Right renal pelvis (tissue), 4 donors: ENCODE data around the gene TSC22D1. TPM values are rescaled to one million over a fixed set of nuclear protein-coding genes. Genes with fewer than 3 reads are reported as not detected.

ENCODE experiments used
- DNase-seq, 4 donors: peaks; one replicate each; pipeline ENCODE4 v3.0.0-alpha.2; 2013; ENCODE audit warnings: low read depth in 4 of 4, low spot score in 3 of 4, missing footprints in 1 of 4
- polyA plus RNA-seq, 4 donors: library from polyadenylated mRNA; unstranded; fragments of 120-200 nt; gene quantifications; one replicate each; pipeline ENCODE4 v1.2.1, GENCODE V29; 2013; ENCODE audit not compliant: insufficient read length in 4 of 4

TSC22D1 gene
- polyA plus RNA-seq, 4 donors: 253 to 271 (median 260) TPM

DNA sequence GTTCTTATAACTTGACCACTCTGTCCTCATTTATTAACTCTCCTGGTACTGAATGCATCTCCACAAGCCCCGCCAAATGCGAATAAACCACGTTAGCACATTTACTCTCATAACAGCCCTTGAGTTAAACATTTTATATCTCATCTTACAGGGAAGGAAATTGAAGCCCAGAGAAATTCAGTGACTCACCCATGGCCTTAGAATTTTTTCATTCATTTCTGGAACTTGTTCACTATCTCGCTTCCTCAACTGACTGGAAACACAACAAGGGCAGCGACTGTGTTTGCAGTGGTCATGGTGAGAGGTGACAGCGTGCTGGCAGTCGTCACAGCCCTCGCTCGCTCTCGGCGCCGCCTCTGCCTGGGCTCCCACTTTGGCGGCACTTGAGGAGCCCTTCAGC, 163.0 kb downstream of the TSC22D1 start:
- no peak for DNase-seq

DNA sequence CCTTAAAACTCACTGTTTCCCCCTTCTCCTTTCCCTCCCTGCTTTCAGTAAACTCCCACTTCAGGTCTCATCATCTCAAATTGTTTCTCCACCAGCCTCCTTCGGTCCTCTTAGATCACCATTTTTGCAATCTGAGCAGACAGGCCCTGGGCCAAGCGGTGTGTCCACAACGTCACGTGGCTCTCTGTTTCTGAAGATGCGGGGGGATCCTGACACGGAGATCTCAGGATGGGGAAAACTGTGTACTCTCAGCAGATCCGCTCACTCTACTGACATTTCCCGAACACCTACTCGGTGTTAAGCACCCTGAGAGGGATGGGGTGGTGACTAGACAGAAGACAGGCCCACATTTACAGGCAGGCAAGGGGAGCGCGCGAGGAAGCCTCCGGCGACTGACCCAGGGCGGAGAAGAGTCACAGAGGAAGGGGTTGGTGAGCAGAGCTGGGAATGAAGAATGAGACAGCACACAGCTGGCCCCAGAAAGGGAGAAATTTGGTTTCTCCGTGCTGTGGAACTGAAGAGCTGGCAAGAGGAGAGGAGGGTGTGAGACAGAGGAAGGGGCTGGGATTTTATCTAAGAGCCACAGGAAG, 163.7 kb downstream of the TSC22D1 start:
- DNase-seq: no peak

DNA sequence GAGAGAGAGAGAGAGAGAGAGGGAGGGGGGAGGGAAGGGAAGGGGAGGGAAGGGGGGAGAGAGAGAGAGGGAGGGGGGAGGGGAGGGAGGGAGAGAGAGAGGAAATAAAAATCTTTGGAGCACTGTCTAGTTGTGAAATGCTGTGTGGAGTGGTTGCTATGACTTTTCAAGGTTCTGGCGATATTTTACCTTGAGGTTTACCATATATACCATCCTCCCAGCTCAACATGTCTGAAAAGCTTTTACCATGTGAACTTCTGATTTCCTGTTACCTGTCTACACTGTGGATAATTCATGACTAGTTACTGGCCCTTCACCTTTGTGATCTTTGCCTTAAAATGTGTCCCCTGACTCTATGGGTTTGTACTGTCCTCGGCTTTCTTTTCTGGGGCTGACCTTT, 164.3 kb downstream of the TSC22D1 start:
- DNase-seq: no peak

DNA sequence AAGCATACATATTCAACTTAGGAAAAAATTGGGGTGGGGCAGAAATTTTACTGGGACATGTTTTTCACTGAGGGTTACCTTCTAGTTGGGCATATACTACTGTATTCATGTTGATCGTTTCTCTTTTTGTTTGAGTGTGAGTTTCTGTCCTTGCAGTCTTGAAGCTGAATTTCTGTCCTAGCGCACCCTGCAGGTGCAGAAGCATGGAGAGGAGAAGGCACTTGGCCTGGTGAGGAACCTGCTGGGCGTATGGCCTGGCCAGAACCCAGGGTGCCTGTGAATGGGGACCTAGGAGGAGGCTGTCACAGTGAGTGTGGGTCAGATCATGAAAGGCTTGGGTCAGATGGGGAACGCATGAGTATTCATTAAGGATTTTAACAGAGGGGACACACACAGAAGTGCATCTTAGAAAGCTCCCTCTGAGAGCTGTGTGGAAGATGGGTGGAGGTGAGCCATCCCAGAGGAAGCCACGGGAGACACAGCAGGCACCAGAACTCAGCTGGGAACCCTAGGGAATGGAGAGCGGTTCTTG, 165.7 kb downstream of the TSC22D1 start:
- no peak for DNase-seq

DNA sequence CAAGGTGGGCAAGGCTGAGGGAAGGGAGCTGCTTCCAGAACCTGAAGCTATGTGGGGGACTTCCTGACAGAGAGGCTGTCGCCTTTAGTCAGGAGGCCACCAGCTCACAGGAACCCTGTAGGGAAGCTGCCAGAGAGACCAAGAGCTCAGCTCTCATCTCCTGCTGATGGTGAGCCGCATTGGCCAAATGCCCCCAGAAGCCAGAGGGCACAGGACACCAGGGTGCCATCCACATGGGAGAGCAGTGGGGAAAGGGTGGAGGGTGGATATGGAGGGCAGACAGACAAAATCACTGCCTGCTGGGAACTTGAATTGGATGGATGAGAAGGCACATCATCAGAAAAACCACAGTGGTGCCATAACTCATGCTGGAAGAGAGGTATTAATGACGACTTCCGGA, 166.5 kb downstream of the TSC22D1 start:
- no peak for DNase-seq

DNA sequence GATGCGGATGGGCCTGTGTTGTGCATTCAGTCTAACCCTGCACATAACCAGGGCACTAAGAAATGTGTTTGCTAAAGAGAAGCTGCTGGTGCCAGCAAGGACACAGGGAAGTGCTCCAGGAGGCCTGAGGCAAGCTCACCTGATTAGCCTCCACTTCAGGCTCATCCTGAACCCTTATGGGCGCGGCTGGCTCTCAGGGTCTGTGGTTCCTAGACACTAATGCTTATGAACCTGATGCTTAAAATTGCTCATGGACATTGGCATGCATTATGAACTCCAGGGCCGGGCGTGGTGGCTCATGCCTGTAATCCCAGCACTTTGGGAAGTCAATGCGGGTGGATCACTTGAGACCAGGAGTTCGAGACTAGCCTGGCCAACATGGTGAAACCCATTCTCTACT, 168.2 kb downstream of the TSC22D1 start:
- DNase-seq: no peak

DNA sequence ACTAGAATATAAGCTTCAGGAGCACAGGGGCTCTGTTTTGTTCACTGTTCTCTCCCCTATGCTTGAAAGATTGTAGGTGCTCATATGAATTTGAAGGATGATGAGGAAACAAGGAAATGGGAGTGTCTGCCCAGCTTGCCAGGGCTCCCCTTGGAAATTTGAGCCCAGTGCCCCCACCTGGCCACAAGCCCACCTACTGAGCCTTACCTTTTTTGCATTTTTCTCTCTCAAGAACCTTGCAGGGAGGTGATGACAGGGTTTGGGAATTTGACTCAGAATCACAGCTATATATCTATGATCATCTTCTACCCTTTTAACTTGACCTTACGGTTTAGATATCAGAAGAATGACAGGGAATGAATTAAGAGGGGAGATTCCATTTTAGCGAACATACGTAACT, 168.8 kb downstream of the TSC22D1 start:
- DNase-seq: no peak

DNA sequence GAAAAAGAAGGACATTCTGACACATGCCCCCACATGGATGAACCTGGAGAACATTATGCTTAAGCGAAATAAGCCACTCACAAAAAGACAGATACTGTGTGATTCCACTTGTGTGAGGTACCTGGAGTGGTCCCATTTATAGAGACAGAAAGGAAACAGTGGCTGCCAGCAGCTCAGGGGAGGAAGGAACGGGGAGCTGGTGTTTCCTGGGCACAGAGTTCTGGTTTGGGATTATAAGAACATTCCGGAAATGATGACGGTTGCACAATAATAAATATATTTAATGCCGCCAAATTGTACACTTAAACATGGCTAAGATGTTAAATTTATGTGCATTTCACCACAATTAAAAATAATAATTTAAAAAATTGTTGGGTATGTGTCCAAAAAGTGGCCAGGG, 169.5 kb downstream of the TSC22D1 start:
- DNase-seq: no peak

DNA sequence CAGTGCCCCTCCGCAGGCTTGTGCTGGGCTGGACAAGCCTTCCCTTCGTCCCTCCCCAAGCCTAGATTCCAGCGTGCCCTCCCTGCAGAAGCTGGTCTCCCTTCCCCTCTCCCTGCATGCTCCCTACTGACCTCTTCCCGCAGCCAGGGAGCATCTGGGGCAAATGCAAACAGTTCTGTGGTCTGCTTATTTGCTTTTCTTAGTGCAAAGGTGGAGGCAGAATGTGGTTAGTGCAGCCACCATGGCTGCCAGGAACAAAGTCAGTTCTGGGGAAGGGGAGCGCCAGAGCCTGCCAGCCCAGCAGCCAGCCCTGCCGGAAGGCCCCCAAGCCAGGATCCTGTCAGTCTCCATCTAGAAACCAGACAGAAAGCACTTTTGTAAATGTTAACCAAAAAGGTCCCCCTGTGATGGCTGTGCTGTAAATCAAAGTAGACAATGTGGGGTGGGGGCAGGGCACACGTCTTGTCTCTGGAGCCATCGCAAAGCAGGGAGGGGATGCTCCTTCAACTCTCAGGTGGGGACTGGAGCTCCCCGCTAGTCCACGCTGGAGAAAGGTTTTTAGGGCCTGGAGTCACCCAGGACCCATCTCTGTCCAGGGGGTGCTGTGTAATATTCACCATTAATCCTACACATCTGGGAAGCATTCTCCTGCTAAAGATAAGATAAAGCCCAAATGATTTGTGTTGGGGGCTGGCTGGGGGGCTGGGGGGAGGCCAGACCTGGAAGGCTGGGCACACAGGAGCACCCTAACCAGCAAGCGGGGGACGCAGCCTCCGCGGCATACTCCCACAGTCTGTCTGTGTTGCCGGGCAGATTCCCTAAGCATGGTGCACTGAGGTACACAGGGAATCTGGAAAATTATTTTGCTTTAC, 171.6 kb downstream of the TSC22D1 start:
- DNase-seq: no peak

DNA sequence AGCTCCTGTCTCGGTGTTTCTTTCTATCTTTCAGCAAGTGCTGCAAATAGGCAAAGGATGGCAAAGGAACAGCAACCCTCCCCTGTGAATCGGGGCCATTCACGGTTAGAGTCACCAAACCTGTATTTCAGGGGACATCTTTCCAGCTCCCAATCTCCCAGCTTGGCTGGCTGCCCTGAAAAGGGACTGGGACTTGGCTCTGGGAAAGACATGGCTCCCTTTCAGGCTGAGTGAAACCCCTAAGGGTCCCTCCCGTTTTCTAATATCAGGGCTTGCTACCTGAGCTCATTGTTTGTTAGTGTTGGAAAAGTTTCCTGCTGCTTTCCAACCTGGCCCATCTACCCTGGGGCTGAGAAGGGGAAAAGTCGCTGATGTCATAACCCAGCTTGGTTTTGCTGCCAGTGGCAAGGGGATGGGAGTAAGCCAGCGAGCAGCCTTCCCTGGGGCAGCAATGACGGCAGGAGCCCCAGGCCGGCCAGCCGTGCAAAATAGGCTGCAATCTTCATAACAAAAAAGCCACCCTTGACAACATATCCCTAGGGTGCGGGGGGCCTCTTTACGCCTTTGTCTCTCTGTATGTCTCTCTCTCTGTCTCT, 172.6 kb downstream of the TSC22D1 start:
- no peak for DNase-seq

DNA sequence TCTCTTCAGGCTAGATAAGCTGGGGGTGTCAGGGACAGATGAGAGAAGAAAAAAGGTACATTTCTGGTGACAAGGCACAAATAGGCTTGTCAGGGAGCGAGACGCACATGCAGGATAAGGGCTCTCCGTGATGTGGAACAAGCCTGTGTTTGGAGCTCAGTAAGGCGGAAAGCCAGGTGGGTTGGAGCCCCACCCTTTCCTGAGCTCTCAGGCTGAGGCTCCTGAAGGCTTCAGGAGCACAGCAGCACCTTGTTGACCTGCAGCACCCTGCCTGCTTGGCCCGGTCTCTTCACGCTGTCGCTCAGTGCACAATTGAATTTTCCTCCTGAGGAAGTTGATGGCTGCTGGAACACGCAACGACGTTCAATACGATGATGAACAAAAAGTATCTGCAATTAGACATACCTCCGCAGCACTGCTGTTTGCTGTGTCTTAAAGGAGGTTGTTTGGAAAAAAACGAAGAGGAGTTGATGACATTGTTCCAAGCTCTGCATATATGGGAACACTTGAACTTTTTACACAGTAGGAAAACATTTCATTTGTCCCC, 173.2 kb downstream of the TSC22D1 start:
- no peak for DNase-seq

DNA sequence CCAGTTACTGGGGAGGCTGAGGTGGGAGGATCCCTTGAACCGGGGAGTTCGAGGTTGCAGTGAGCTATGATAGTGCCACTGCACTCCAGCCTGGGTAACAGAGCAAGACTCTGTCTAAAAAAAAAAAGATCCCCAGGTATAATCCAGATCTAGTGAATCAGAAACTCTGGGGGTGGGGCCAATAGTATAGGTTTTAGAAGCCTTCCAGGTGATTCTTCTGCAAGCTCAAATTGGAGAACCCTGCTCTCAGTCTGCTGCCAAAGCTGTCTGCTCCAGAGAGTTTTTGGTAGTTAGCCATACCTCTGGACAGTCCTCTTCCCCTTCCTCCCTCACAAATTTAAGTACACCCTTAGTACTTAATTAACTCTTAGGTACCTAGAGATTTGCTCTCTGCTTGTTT, 174.6 kb downstream of the TSC22D1 start:
- no peak for DNase-seq

DNA sequence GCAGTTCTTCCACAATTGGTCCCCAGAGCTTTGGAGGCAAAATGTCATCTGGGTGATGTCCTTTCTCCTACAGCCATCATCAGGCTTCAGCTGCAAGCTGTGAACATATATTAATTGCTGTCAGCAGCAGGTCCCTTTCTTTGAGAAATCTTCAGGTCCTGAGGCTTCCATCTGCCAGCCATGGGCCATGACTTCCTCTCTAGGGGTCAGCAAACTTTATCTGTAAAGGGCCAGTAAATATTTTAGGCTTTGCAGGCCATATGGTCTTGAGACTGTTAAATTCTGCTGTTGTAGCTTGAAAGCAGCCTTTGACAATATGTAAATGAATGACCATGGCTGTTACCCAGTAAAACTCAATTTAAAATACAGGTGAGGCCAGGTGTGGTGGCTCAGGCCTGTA, 175.4 kb downstream of the TSC22D1 start:
- no peak for DNase-seq

DNA sequence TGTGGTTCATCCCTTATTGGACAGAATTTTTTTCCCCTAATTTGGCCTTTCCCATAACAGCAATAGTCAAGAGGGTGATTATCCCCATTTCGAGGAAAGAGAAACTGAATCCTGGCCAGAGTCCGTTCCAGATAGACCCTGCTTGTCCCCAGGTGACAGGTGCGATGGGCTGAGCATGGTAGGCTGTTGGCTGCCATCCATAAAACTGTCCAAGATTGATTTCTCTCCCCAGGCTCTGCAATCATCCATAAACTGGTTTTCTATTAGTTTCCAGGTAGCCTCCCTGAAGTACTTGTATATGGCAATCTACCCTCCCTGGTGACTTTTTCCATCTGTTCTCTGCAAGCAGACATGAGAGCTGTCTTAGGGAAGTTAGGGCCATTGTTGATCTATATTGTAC, 177.1 kb downstream of the TSC22D1 start:
- DNase-seq: no peak

DNA sequence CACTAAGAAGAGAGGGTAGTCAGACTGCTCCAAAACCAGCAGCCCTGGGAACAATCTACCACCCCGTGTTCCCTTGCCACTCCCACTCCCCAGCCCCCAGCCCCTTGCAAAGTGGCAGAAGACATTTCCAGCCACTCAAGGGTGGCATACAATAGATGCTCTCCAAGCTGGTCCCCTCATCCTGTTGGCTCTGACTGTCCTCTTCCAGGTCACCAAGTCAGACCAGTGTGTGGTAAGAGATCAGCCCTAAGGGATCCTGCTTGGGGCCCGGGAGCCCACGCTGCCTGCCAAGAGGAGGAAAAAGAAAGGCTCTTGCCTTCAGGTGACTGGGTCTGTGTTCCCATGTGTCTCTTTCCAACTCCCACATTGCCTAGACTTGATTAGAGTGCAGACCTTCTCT, 177.5 kb downstream of the TSC22D1 start:
- no peak for DNase-seq

DNA sequence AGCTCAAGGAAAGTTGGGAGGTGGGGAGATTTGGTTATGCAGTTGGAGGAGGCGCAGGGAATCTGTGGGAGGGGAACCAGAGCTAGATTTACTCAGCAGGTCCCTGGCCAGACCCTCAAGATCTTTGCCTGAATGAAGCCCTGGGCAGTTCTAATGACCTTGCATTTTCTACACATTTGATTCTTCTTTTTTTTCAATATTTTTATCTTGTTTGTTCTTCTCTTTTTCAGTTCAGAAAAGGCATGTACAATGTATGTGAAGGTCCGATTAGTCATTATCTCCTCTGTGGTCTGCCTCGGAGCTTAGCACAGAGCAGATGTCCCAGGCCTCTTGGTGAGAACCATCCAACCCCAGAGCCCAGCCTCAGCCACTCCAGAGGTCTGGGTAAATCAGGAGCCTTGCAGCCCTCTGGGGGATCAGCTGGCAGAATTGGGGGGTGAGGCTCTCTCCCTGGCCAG, 178.3 kb downstream of the TSC22D1 start:
- DNase-seq: no peak

DNA sequence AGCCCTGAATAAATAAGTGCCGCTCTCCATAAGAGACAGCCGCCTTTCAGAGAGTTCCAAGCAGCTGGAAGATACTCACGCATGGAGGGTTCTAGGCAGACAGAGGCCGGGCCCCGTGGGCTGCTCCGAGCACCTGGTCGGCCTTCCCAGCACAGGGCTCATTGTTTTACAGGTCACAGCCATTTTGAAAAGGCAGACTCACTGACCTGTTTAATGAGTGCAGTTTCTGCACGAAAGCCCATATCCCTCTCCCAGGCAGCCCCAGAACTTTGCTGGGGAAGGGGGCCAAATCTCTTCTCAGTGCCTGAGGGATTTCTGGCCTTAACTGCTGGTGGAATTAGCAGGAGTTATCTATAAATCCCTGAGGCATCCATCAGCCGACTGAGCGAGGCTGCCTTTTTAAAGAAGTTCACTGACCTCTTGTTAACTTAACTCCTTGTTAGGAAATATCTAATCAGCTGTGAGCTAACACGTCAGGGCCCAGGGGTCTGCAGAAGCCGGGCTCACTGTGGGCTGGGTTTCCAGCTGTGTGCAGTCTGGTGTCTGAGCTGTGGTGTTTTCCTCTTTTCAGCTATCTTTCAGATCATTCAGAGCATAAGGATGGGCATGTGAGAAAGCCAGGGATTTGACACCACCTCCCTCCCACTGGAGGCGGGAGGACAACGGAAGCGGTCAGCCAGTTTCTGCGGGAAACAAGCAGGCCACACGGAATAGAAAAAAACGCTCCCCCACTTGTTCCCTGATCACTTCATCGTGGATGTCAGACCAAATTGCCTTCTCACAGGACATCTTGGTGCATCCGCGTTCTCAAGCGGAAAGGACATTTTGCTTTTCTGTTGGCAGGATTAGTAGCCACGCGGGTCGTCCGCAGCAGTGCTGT, 179.2 kb downstream of the TSC22D1 start:
- DNase-seq: no peak

DNA sequence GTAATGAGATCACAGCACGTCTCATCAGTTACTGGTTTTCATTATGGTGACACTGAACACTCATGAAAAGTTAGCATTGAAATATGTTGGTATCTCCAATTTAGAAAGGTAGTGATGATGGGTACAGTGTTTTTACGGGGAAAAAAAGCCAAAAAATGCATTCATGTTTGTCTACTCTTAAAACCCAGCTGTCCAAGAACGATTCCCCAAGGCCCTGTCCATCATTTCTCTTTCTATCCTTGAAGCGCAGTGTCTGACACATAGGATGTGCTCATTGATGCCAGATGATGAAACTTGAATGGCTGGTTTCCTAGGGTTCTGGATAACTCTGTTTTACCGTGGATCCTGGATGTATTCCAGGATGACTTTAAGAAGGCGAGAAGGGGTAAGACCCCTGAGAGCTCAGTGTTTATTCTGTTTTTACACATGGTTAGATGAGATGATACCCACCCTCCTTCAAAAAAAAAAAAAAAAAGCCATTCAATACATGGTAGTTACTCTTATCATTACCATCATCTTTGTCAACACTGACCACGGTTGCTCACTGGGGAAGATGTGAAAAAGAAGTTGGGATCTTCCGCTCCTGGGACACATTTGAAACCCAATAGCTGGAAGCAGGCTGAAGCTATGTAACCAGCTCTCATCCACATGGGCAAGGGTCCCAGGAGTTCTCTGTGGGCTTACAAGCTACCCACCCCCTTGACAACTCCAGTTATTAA, 180.0 kb downstream of the TSC22D1 start:
- no peak for DNase-seq

DNA sequence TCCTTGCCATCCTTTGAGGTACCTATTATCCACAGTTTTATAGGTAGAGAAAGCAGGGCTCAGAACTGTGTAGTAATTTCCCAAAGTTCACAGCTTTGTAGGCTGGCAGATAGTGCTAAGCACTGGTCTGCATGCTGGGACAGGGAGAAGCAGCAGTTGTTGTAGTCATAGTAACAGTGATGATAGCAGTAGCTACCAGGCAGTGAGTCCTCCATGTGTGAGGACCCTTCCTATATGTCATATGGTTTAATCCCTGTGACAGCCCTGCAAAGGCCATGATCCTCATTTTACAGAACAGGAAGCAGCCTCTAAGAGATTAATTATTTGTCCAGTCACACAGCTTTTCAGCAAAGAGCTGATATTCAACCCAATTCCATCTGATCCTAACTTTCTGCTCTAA, 181.5 kb downstream of the TSC22D1 start:
- DNase-seq: no peak

DNA sequence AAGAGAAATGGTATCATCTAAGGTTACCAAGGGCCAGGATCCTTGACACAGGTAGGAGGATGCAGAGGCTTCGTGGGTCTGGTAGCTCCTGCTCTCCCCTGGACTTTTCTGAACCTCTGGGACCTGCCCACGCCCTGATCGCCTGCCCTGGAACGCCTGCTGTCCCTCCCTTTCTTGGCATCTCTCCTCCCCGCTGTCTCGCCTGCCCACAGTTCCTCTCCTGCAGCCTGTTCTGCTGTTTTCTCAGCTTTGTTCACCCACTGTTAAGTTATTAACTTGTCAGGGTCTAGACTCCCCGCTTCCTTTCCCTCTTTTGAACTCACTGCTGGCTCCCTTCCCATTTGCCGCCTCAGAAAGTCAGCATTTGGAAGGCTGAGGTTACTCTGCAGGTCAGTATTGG, 182.7 kb downstream of the TSC22D1 start:
- DNase-seq: no peak
